Mesenchymal stem cell (in vitro differentiated cells and primary cell): ENCODE results near the gene NEK1.

Experiments
- DNase-seq: peaks from one replicate; pipeline ENCODE4 v3.0.0-alpha.2; 2013
- H2AFZ ChIP-seq: one replicate; pipeline ENCODE4 v1.6.1; 2013; ENCODE audit warnings: low read depth, mild to moderate bottlenecking, control low read depth, inconsistent platforms, low read length, moderate library complexity
- H2AK5ac ChIP-seq: 2 replicates; pipeline ENCODE4 v1.6.1; 2013; ENCODE audit warnings: low read length, moderate library complexity, mild to moderate bottlenecking, inconsistent platforms; ENCODE audit not compliant: severe bottlenecking
- H2BK120ac ChIP-seq: one replicate; pipeline ENCODE4 v1.6.1; 2013; ENCODE audit warnings: low read depth, mild to moderate bottlenecking, inconsistent platforms, low read length, moderate library complexity
- H2BK12ac ChIP-seq, 2 experiments: one replicate each; pipeline ENCODE4 v1.6.1; 2013; ENCODE audit warnings: inconsistent platforms in 2 of 2, low read length in 2 of 2, mild to moderate bottlenecking in 2 of 2, moderate library complexity in 2 of 2, control low read depth in 1 of 2
- H2BK15ac ChIP-seq: one replicate; pipeline ENCODE4 v1.6.1; 2013; ENCODE audit warnings: mild to moderate bottlenecking, low read depth, inconsistent platforms; ENCODE audit not compliant: poor library complexity, severe bottlenecking
- H2BK5ac ChIP-seq: 2 replicates; pipeline ENCODE4 v1.6.1; 2013; ENCODE audit warnings: low read depth, mild to moderate bottlenecking, low read length, control low read depth, inconsistent platforms; ENCODE audit not compliant: poor library complexity, severe bottlenecking
- H3K14ac ChIP-seq, 2 experiments: one replicate each; pipeline ENCODE4 v1.6.1; 2013; ENCODE audit warnings: inconsistent platforms in 2 of 2, low read length in 2 of 2, control low read depth in 1 of 2, mild to moderate bottlenecking in 1 of 2, moderate library complexity in 1 of 2
- H3K18ac ChIP-seq, 2 experiments: one replicate each; pipeline ENCODE4 v1.6.1; 2013; ENCODE audit warnings: inconsistent platforms in 2 of 2, low read length in 2 of 2, control low read depth in 1 of 2, low read depth in 1 of 2, mild to moderate bottlenecking in 1 of 2
- H3K23ac ChIP-seq, 2 experiments: one replicate each; pipeline ENCODE4 v1.6.1; 2013; ENCODE audit warnings: inconsistent platforms in 2 of 2, low read length in 2 of 2, mild to moderate bottlenecking in 2 of 2, moderate library complexity in 2 of 2, control low read depth in 1 of 2
- H3K27ac ChIP-seq: 2 replicates; pipeline ENCODE4 v1.5.1; 2013; ENCODE audit warnings: mild to moderate bottlenecking, moderate library complexity, low read length, control low read depth, inconsistent platforms; ENCODE audit not compliant: poor library complexity, severe bottlenecking
- H3K27me3 ChIP-seq, 2 experiments: 2 replicates each; pipeline versions ENCODE4 v1.6.1 to v1.7.0; 2013; ENCODE audit warnings: low read length in 2 of 2, mild to moderate bottlenecking in 2 of 2, moderate library complexity in 2 of 2, control low read depth in 1 of 2, inconsistent platforms in 1 of 2; ENCODE audit not compliant: control insufficient read depth in 1 of 2, insufficient read depth in 1 of 2
- H3K36me3 ChIP-seq, 2 experiments: 2 replicates each; pipeline versions ENCODE4 v1.6.1 to v1.7.0; 2013; ENCODE audit warnings: low read length in 2 of 2, control low read depth in 1 of 2, inconsistent platforms in 1 of 2, low read depth in 1 of 2, mild to moderate bottlenecking in 1 of 2; ENCODE audit not compliant: insufficient read depth in 2 of 2, control insufficient read depth in 1 of 2
- H3K4ac ChIP-seq, 2 experiments: one replicate each; pipeline ENCODE4 v1.6.1; 2013; ENCODE audit warnings: inconsistent platforms in 2 of 2, low read length in 2 of 2, mild to moderate bottlenecking in 2 of 2, moderate library complexity in 2 of 2, control low read depth in 1 of 2, low read depth in 1 of 2
- H3K4me1 ChIP-seq: 2 replicates; pipeline ENCODE4 v1.6.1; 2013; ENCODE audit warnings: low read depth, low read length, control low read depth; ENCODE audit not compliant: control insufficient read depth, insufficient read depth
- H3K4me2 ChIP-seq: 2 replicates; pipeline ENCODE4 v1.6.1; 2013; ENCODE audit warnings: low read length, mild to moderate bottlenecking, inconsistent platforms; ENCODE audit not compliant: poor library complexity, severe bottlenecking
- H3K4me3 ChIP-seq, 2 experiments: 2 replicates each; pipeline versions ENCODE4 v1.5.1 to v1.7.0; 2013; ENCODE audit warnings: low read length in 2 of 2, mild to moderate bottlenecking in 2 of 2, control low read depth in 1 of 2, low read depth in 1 of 2; ENCODE audit not compliant: insufficient read depth in 1 of 2
- H3K79me1 ChIP-seq: replicated peaks from 2 replicates; pipeline ENCODE4 v1.6.1; 2013; ENCODE audit warnings: mild to moderate bottlenecking, control low read depth, low read length, inconsistent platforms; ENCODE audit not compliant: poor library complexity, severe bottlenecking
- H3K9ac ChIP-seq: 2 replicates; pipeline ENCODE4 v1.7.0; 2013; ENCODE audit warnings: mild to moderate bottlenecking, low read length, moderate library complexity
- H3K9me3 ChIP-seq: 2 replicates; pipeline ENCODE4 v1.7.0; 2013; ENCODE audit warnings: mild to moderate bottlenecking, low read length; ENCODE audit not compliant: control insufficient read depth
- H4K8ac ChIP-seq: one replicate; pipeline ENCODE4 v1.6.1; 2013; ENCODE audit warnings: inconsistent platforms, mild to moderate bottlenecking, low read length, moderate library complexity
- H4K91ac ChIP-seq: one replicate; pipeline ENCODE4 v1.6.1; 2013; ENCODE audit warnings: mild to moderate bottlenecking, low read length, inconsistent platforms
- whole genome bisulfite sequencing: methylation state at CpG from one replicate; pipeline ENCODE4 v1.1.7; 2013; ENCODE audit warnings: mixed read lengths; 5-methylcytosine and 5-hydroxymethylcytosine counted together

The NEK1 gene

DNA sequence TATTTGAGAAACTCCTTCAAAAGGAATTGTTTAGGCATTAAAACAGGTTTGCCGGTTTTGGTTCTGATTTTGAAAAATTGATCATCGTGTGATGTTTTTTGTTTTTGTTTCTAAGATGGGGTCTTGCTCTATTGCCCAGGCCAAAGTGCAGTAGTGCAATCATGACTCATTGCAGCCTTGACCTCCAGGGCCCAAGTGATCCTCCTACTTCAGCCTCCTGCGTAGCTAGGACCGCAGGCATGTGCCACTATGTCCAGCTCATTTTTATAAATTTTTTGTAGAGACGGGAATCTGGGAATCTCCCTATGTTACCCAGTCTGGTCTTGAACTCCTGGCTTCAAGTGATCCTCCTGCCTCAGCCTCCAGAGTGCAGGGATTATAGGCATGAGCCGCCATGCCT lies 43.0 kb upstream of the NEK1 start:
- no peak overlapping the region for H2BK5ac ChIP-seq
- no peak overlapping the region for H3K4me3 ChIP-seq
- no peak overlapping the region for H3K4me2 ChIP-seq
- H3K27me3 ChIP-seq: no peaks in the 10 kb centered on the region
- no peak overlapping the region for H2BK12ac ChIP-seq
- DNase-seq: no peak
- no peak overlapping the region for H4K8ac ChIP-seq
- H3K4ac ChIP-seq: no peak overlapping the region
- H3K14ac ChIP-seq: no peak overlapping the region
- H3K18ac ChIP-seq: no peak overlapping the region
- no peaks in the 10 kb centered on the region for H3K4me1 ChIP-seq
- no peaks in the 10 kb centered on the region for H3K9me3 ChIP-seq
- no peak overlapping the region for H2AK5ac ChIP-seq
- H2BK15ac ChIP-seq: no peak overlapping the region
- H3K36me3 ChIP-seq: peaks cover 0 to 3% of the 10 kb centered on the region in 2 experiments
- no peak overlapping the region for H2AFZ ChIP-seq
- no peak overlapping the region for H3K9ac ChIP-seq
- H2BK120ac ChIP-seq: no peak overlapping the region
- WGBS: 98% methylated on average over 5 of the region's 6 CpGs
- H4K91ac ChIP-seq: no peak overlapping the region
- H3K79me1 ChIP-seq: peaks cover 12% of the 10 kb centered on the region
- H3K23ac ChIP-seq: no peak overlapping the region
- H3K27ac ChIP-seq: no peak overlapping the region

- Histone ChIP-seq H3K36me3 (peaks cover 0 to 8% of the 10 kb centered on the region in 2 experiments), H2BK120ac (no peak overlapping the region), H4K91ac (no peak overlapping the region), H2BK5ac (no peak overlapping the region), H3K9ac (no peak overlapping the region), H3K9me3 (no peaks in the 10 kb centered on the region), H3K27me3 (no peaks in the 10 kb centered on the region), H3K27ac (no peak overlapping the region), H3K4ac (no peak overlapping the region), H2BK12ac (no peak overlapping the region), H3K4me3 (no peak overlapping the region), H4K8ac (no peak overlapping the region), H3K18ac (no peak overlapping the region), H3K23ac (no peak overlapping the region), H3K4me2 (no peak overlapping the region), H3K14ac (no peak overlapping the region), H3K4me1 (no peaks in the 10 kb centered on the region), H2BK15ac (no peak overlapping the region), H2AK5ac (no peak overlapping the region), H2AFZ (no peak overlapping the region), H3K79me1 (peaks cover 17% of the 10 kb centered on the region)
- DNase-seq: no peak
Measured at GRCh38 chr4:169652535-169652934, 40.2 kb upstream of the NEK1 start.

DNA sequence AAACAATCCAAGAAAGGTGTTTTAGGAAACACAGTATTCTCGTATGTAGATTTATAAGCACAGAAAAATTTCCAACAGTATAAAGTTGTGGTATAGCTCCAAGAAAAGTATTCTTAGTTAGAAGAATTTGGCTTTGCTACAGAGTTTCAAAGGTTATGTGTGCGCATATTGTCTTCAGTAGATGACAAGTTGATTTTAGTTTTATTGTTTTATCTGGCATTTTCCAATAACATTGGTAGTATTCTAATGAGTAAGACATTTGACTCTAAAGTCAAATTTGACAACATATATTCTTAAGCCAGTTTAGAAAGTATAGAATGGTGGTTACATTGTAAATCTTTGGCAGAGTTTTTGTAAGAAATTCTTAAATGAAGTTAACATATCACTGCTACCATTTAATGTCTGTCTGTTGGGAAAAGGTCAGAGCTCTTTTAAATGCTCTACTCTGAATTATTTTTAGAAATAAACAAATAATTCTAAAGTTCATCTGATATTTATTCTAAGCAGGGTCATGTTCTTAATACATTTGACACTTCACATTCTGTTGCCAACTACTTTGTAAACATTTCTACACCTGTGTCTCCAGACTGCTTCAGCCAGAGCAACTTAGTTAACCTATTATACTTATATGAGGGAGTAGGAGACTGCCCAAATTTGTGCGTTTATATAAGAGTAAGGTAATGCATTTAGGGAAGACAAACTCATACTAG lies 38.0 kb upstream of the NEK1 start:
- Histone ChIP-seq H3K9me3 (no peaks in the 10 kb centered on the region), H3K79me1 (peaks cover 11% of the 10 kb centered on the region), H3K9ac (no peak overlapping the region), H4K8ac (no peak overlapping the region), H3K27ac (no peak overlapping the region), H2BK12ac (no peak overlapping the region), H3K27me3 (no peaks in the 10 kb centered on the region), H3K36me3 (peaks cover 0 to 20% of the 10 kb centered on the region in 2 experiments), H2BK15ac (no peak overlapping the region), H3K4ac (no peak overlapping the region), H4K91ac (no peak overlapping the region), H2BK5ac (no peak overlapping the region), H3K18ac (no peak overlapping the region), H3K4me2 (no peak overlapping the region), H2AFZ (no peak overlapping the region), H3K4me3 (no peak overlapping the region), H3K14ac (no peak overlapping the region), H3K23ac (no peak overlapping the region), H3K4me1 (no peaks in the 10 kb centered on the region), H2BK120ac (no peak overlapping the region), H2AK5ac (no peak overlapping the region)
- no peak for DNase-seq
- WGBS: 98% methylated on average over 2 of the region's 3 CpGs

DNA sequence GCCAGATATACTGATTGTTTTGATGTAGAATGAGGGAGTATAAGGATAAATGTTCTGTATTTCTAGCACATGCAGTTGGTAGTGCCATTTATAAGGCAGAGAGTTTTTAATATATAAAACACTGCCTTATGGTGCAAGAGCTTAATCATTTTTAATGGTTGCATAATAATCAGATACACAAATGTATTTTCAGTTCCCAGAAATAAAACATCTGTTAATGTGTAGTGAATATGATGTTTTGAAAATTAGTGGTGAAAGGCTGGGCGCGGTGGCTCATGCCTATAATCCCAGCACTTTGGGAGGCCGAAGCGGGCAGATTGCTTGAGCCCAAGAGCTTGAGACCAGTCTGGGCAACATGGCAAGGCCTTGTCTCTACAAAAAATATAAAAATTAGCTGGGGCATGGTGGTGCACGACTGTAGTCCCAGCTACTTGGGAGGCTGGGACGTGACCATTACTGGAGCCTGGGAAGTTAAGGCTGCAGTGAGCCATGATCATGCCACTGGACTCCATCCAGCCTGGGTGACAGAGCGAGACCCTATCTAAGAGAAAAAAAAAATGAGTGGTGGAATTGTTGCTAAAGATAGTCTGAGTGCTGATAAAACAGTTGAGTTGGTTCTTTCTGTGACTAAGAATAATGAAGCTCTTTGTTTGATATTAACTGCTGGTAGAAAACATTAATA lies 37.3 kb upstream of the NEK1 start:
- Histone ChIP-seq H2BK15ac (no peak overlapping the region), H3K36me3 (peaks cover 0 to 27% of the 10 kb centered on the region in 2 experiments), H2BK120ac (no peak overlapping the region), H4K8ac (no peak overlapping the region), H4K91ac (no peak overlapping the region), H3K14ac (no peak overlapping the region), H2AFZ (no peak overlapping the region), H3K9ac (no peak overlapping the region), H3K27me3 (no peaks in the 10 kb centered on the region), H2BK5ac (no peak overlapping the region), H3K9me3 (no peaks in the 10 kb centered on the region), H3K18ac (no peak overlapping the region), H3K4ac (no peak overlapping the region), H3K27ac (no peak overlapping the region), H3K4me2 (no peak overlapping the region), H3K4me3 (no peak overlapping the region), H2AK5ac (no peak overlapping the region), H3K23ac (no peak overlapping the region), H3K4me1 (no peaks in the 10 kb centered on the region), H2BK12ac (no peak overlapping the region), H3K79me1 (peaks cover 13% of the 10 kb centered on the region)
- DNase-seq: no peak
- 96% methylated on average over 7 of the region's 7 CpGs for WGBS
